Naive thymus-derived CD4-positive, alpha-beta T cell (primary cell): ENCODE data around the gene IRS1. TPM values are rescaled to one million over a fixed set of nuclear protein-coding genes. Genes with fewer than 3 reads are reported as not detected.

ENCODE experiments used
- ATAC-seq: fragments of 150-1000 bp; cut with Tn5 transposase; 2 replicates; pipeline ENCODE4 v1.10.0; 2021; ENCODE audit warnings: mild to moderate bottlenecking, moderate library complexity
- CTCF ChIA-PET: fragments of 350-600 bp; sonication (Branson Sonifier 250); formaldehyde crosslinking; loops from one replicate; lab custom pipeline; 2021; ENCODE audit warnings: antibody characterized with exemption; lab: Charles Lee
- POLR2A ChIA-PET: fragments of 350-600 bp; sonication (Branson Sonifier 250); formaldehyde crosslinking; loops from one replicate; lab custom pipeline; 2021; ENCODE audit warnings: antibody characterized with exemption, inconsistent platforms; lab: Charles Lee
- DNase-seq, 9 donors: peaks; one replicate each; pipeline versions ENCODE4 v3.0.0 to v3.0.0-alpha.2; 2020 to 2022; ENCODE audit warnings: mixed read lengths in 1 of 9
- H3K27ac ChIP-seq: one replicate; pipeline ENCODE4 v1.7.0; 2013; ENCODE audit warnings: mild to moderate bottlenecking, low read depth, low read length, moderate library complexity
- H3K27me3 ChIP-seq, 2 donors: one replicate each; pipeline ENCODE4 v1.7.0; 2013; ENCODE audit warnings: low read length in 2 of 2, mild to moderate bottlenecking in 2 of 2, moderate library complexity in 2 of 2; ENCODE audit not compliant: control insufficient read depth in 2 of 2, insufficient read depth in 2 of 2
- H3K36me3 ChIP-seq, 3 experiments: 1 replicate in 2 of 3; 2 replicates in 1 of 3; pipeline ENCODE4 v1.7.0; 2013; ENCODE audit warnings: low read length in 3 of 3, mild to moderate bottlenecking in 3 of 3, moderate library complexity in 1 of 3; ENCODE audit not compliant: insufficient read depth in 3 of 3, control insufficient read depth in 2 of 3
- H3K4me1 ChIP-seq, 2 donors: one replicate each; pipeline ENCODE4 v1.7.0; 2013; ENCODE audit warnings: low read length in 2 of 2, mild to moderate bottlenecking in 2 of 2, moderate library complexity in 1 of 2; ENCODE audit not compliant: control insufficient read depth in 2 of 2, insufficient read depth in 2 of 2
- H3K4me3 ChIP-seq: 2 replicates; pipeline ENCODE4 v1.7.0; 2013; ENCODE audit warnings: mild to moderate bottlenecking, low read length
- H3K9me3 ChIP-seq, 3 experiments: 1 replicate in 2 of 3; 2 replicates in 1 of 3; pipeline ENCODE4 v1.7.0; 2013; ENCODE audit warnings: low read length in 3 of 3; ENCODE audit not compliant: control insufficient read depth in 2 of 3
- H3K27ac Mint-ChIP-seq, 9 donors: one replicate each; pipeline ENCODE4 v1.8.0; 2020 to 2022; ENCODE audit warnings: mixed read lengths in 9 of 9, mild to moderate bottlenecking in 8 of 9, moderate library complexity in 5 of 9, inconsistent platforms in 2 of 9
- H3K27me3 Mint-ChIP-seq, 5 donors: one replicate each; pipeline ENCODE4 v1.8.0; 2021 to 2022; ENCODE audit warnings: mixed read lengths in 5 of 5, mild to moderate bottlenecking in 1 of 5
- H3K36me3 Mint-ChIP-seq, 5 donors: one replicate each; pipeline ENCODE4 v1.8.0; 2020 to 2022; ENCODE audit warnings: mixed read lengths in 5 of 5, mild to moderate bottlenecking in 3 of 5, inconsistent platforms in 1 of 5
- H3K4me1 Mint-ChIP-seq, 7 donors: one replicate each; pipeline ENCODE4 v1.8.0; 2020 to 2022; ENCODE audit warnings: mixed read lengths in 7 of 7, mild to moderate bottlenecking in 3 of 7, inconsistent platforms in 1 of 7
- H3K4me3 Mint-ChIP-seq, 10 donors: one replicate each; pipeline ENCODE4 v1.8.0; 2020 to 2022; ENCODE audit warnings: mild to moderate bottlenecking in 10 of 10, mixed read lengths in 10 of 10, moderate library complexity in 6 of 10, inconsistent platforms in 2 of 10
- H3K9me3 Mint-ChIP-seq, 11 donors: one replicate each; pipeline ENCODE4 v1.8.0; 2020 to 2022; ENCODE audit warnings: mixed read lengths in 11 of 11, mild to moderate bottlenecking in 4 of 11, inconsistent platforms in 1 of 11, moderate library complexity in 1 of 11
- intact Hi-C, 2 donors: fragments of 100-400 bp; cut with micrococcal nuclease; formaldehyde crosslinking; loops; one replicate each; pipeline ENCODE4 v1.15.1; 2023
- polyA plus RNA-seq, 2 donors: library from polyadenylated mRNA; unstranded; fragments of 300-500 nt; fragmentation: Illumina TruSeq; gene quantifications; one replicate each; pipeline ENCODE4 v1.2.3, GENCODE V29; 2021
- total RNA-seq, 6 experiments: library from RNA in 5 of 6; stranded (reverse) in 5 of 6; gene quantifications; 1 replicate in 5 of 6; 2 replicates in 1 of 6; pipeline ENCODE4 v1.2.3 and lab custom pipeline; 2021 to 2026

IRS1 gene
- total and polyA plus RNA-seq, 7 experiments from 2014 or later, result 0.40 to 7.1 (median 3.3) TPM

DNA sequence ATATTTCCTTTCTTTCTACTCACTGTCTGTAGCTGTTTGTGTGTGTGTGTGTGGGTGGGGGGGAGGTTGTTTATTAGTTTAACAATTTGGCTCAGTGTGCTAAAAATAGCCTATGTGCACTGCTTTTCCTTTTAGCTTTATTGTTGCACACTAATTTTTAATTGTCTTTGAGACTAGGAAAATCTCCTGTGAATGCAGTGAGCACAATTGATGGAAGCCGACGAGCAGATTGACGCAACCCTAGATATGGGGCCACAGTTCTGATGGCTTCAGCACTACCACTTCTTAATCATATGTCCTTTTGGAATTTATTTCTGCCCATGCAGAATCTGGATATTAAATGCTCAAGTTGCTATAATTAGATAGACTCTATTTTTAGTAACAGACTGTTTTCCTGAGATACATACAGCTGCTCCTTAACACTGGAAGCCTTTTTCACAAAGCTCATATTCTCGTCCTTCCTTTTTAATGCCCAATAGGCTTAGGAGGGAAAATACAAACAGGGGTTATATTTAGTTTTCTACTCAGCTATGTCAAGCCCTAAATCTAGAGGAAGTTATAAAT, 109.1 kb downstream of the IRS1 start:
- H3K27me3 Mint-ChIP-seq, result peaks cover 18 to 57% (median 23%) of the 10 kb centered on the region in 5 donors
- no peak overlapping the region for H3K4me3 Mint-ChIP-seq
- ATAC-seq (no peak), DNase-seq (no peak)
- ChIA-PET CTCF (no interaction called here), POLR2A (no interaction called here)
- intact Hi-C loops, result no loop called here
- H3K9me3 Mint-ChIP-seq, result peaks cover 0 to 4% (median 0%) of the 10 kb centered on the region in 11 donors
- Histone ChIP-seq H3K27me3 (peaks cover 0 to 3% of the 10 kb centered on the region in 2 donors), H3K27ac (no peak overlapping the region), H3K4me1 (no peaks in the 10 kb centered on the region), H3K36me3 (no peaks in the 10 kb centered on the region), H3K9me3 (no peaks in the 10 kb centered on the region), H3K4me3 (no peak overlapping the region)
- H3K27ac Mint-ChIP-seq, result no peak overlapping the region
- H3K4me1 Mint-ChIP-seq, result peaks cover 0 to 21% (median 5%) of the 10 kb centered on the region in 7 donors
- H3K36me3 Mint-ChIP-seq, result no peaks in the 10 kb centered on the region

DNA sequence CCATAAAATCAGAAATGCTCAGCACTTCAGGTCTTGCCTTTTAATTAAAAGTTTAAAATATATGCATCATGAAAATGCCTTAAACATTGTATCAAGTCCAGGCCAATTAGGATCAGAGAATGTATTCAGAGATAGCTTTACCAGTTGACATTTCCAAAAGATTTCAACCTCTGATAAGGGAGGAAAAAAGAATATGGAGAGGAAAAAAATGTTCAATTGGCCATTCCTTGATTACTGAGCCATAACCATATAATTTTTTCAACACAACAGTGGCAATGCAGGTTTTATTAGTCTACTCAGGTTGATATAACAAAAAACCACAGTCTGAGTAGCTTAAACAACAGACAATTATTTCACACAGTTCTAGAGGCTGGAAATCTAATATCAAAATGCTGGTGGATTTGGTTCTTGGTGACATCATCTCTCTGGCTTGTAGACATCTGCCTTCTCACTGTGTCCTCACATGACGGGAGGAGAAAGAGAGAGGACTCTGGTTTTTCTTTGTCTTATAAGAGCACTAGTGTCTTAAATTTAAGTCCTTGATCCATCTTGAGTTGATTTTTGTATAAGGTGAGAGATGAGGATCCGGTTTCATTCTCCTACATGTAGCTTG, 111.9 kb downstream of the IRS1 start:
- Mint-ChIP-seq H3K9me3 (peaks cover 0 to 4% (median 0%) of the 10 kb centered on the region in 11 donors), H3K4me3 (no peak overlapping the region), H3K4me1 (peaks cover 1 to 22% (median 5%) of the 10 kb centered on the region in 7 donors), H3K27ac (no peak overlapping the region), H3K27me3 (peaks cover 13 to 42% (median 21%) of the 10 kb centered on the region in 5 donors), H3K36me3 (peaks cover 0 to 3% (median 0%) of the 10 kb centered on the region in 5 donors)
- no peaks in the 10 kb centered on the region for H3K4me1 ChIP-seq
- H3K27ac ChIP-seq, result no peak overlapping the region
- ChIA-PET POLR2A (no interaction called here), CTCF (no interaction called here)
- intact Hi-C loops, result no loop called here
- no peak for ATAC-seq
- no peak overlapping the region for H3K4me3 ChIP-seq
- H3K36me3 ChIP-seq, result no peaks in the 10 kb centered on the region
- no peaks in the 10 kb centered on the region for H3K9me3 ChIP-seq
- DNase-seq, result no peak
- peaks cover 0 to 3% of the 10 kb centered on the region in 2 donors for H3K27me3 ChIP-seq

DNA sequence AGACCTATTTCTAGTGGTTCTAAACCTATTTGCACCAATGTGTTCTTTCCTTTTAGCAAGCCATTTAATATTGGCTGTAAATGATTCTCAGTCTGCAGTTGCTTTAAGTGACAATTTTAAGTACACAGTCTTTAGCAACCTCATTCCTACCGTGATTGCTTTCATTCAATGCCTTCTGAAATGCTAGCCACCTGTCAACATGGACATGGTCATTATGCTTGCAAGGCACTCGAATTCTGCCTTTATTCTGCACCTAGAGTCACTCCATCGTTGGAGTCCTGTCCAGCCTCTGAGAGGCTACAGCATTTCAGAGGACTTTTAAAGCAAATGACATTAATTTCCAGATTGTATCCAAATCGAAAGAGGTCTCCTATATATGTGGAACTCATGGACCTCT, 115.1 kb downstream of the IRS1 start:
- Histone ChIP-seq H3K27me3 (no peaks in the 10 kb centered on the region), H3K9me3 (no peaks in the 10 kb centered on the region), H3K27ac (no peak overlapping the region), H3K36me3 (no peaks in the 10 kb centered on the region), H3K4me1 (no peaks in the 10 kb centered on the region), H3K4me3 (no peak overlapping the region)
- Mint-ChIP-seq H3K27ac (no peak overlapping the region), H3K4me3 (no peak overlapping the region), H3K9me3 (peaks cover 0 to 4% (median 0%) of the 10 kb centered on the region in 11 donors), H3K4me1 (peaks cover 0 to 4% (median 0%) of the 10 kb centered on the region in 7 donors), H3K27me3 (peaks cover 7 to 31% (median 12%) of the 10 kb centered on the region in 5 donors), H3K36me3 (peaks cover 0 to 3% (median 0%) of the 10 kb centered on the region in 5 donors)
- ChIA-PET POLR2A (no interaction called here), CTCF (no interaction called here)
- ATAC-seq (no peak), DNase-seq (no peak)
- intact Hi-C loops, result no loop called here

DNA sequence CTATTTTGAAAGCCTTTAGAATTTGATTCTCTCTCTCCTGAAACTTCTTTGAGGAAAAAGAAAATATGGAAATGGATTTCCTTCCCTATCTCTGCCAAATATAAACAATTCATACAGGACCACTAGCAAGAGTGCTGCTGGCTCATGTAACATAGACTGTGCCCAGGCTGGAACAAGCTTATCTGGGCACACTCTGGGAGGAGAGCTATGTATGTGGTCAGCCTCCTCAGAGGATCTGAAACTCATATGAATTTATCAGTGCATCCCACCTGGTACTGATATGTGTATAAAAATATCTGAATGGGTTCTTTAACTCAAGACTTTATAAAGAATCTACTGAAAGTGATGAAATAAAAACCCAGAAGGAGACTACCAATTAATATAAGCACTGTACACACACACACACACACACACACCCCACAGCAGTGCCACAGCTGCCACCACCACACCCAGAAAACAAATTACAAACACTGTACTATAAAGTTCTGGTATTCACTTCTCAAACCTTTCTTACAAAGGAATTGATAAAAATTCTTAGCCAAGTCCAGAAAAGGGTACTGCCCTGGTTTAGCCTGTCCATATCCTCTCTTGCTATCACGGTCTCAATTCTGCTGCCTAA, 115.6 kb downstream of the IRS1 start:
- Histone ChIP-seq H3K4me3 (no peak overlapping the region), H3K36me3 (no peaks in the 10 kb centered on the region), H3K27me3 (no peaks in the 10 kb centered on the region), H3K9me3 (no peaks in the 10 kb centered on the region), H3K27ac (no peak overlapping the region), H3K4me1 (no peaks in the 10 kb centered on the region)
- DNase-seq, result no peak
- peaks cover 7 to 31% (median 12%) of the 10 kb centered on the region in 5 donors for H3K27me3 Mint-ChIP-seq
- H3K27ac Mint-ChIP-seq, result no peak overlapping the region
- peaks cover 0 to 4% (median 1%) of the 10 kb centered on the region in 7 donors for H3K4me1 Mint-ChIP-seq
- H3K4me3 Mint-ChIP-seq, result no peak overlapping the region
- H3K36me3 Mint-ChIP-seq, result peaks cover 0 to 3% (median 0%) of the 10 kb centered on the region in 5 donors
- ChIA-PET POLR2A (no interaction called here), CTCF (no interaction called here)
- peaks cover 0 to 4% (median 0%) of the 10 kb centered on the region in 11 donors for H3K9me3 Mint-ChIP-seq
- intact Hi-C loops, result no loop called here
- ATAC-seq, result no peak

DNA sequence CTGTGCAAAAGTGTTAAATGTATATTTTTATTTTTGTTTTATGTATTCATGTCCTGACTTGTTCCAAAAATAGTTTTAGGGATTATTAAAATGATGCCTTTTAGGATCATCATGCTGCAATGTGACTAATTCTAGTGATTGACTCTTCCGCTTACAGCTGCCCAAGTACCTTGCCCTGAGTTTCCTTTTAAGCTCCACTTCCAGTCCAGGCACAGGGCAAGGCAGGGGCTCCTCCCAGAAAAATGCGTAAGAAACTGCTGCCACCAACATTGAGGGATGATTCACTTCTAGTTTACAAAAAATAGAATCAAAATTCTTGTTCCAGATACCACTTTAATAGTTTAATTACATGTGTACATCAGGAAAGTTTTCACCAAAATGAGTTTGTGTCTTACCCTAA, 116.4 kb downstream of the IRS1 start:
- intact Hi-C loops, result no loop called here
- Histone ChIP-seq H3K36me3 (no peaks in the 10 kb centered on the region), H3K4me1 (no peaks in the 10 kb centered on the region), H3K4me3 (no peak overlapping the region), H3K27ac (no peak overlapping the region), H3K27me3 (no peaks in the 10 kb centered on the region), H3K9me3 (no peaks in the 10 kb centered on the region)
- POLR2A ChIA-PET, result no interaction called here
- Mint-ChIP-seq H3K4me3 (no peak overlapping the region), H3K27ac (no peak overlapping the region), H3K9me3 (peaks cover 0 to 2% (median 0%) of the 10 kb centered on the region in 11 donors), H3K36me3 (peaks cover 0 to 3% (median 0%) of the 10 kb centered on the region in 5 donors), H3K27me3 (peaks cover under 1 to 28% (median 4%) of the 10 kb centered on the region in 5 donors), H3K4me1 (peaks cover 0 to 4% (median 1%) of the 10 kb centered on the region in 7 donors)
- ATAC-seq (no peak), DNase-seq (no peak)
- CTCF ChIA-PET, result no interaction called here
